ENCODE data around the gene TNC.

The TNC gene

DNA sequence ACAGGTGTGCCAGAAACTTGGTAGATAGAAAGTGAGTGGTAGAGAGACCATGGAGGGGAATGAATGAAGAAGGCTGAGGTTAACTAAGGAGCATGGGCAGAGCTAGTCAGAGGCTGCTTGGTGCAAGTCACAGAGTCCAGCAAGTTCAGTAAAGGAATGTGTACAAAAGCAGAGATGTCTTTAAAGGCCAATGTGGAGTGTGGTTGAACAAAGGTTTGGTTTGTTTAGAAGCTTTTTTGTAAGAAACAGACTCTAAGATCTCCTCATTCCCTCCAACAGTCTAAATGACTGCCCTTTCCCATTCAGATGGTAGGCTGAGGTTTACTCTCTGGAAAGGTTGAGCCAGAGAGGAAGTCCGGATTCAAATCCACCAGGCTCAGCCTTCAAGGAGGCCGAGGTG, 84.2 kb downstream of the TNC start:
- DNase-seq (ENCODE audit: insufficient read length, low spot score), result no peak
- no peak for FAIRE-seq
- no peak for TF ChIP-seq CTCF (IDR thresholded peaks at IDR 0.05; ENCODE audit: insufficient read depth, missing control alignments)

- TF ChIP-seq CTCF (IDR thresholded peaks at IDR 0.05; ENCODE audit: insufficient read depth, missing control alignments), result no peak
- FAIRE-seq, result no peak
Measured at GRCh38 chr9:115032296-115032695, 85.7 kb downstream of the TNC start.

GRCh38 chr9:115030006-115030405, 88.0 kb downstream of the TNC start:
- FAIRE-seq, result no peak
- TF ChIP-seq CTCF (IDR thresholded peaks at IDR 0.05; ENCODE audit: insufficient read depth, missing control alignments), result no peak
- no peak for DNase-seq (ENCODE audit: insufficient read length, low spot score)

More at GRCh38 chr9:115032296-115032695, 85.7 kb downstream of the TNC start:
- DNase-seq (ENCODE audit: insufficient read length, low spot score), result no peak

DNA sequence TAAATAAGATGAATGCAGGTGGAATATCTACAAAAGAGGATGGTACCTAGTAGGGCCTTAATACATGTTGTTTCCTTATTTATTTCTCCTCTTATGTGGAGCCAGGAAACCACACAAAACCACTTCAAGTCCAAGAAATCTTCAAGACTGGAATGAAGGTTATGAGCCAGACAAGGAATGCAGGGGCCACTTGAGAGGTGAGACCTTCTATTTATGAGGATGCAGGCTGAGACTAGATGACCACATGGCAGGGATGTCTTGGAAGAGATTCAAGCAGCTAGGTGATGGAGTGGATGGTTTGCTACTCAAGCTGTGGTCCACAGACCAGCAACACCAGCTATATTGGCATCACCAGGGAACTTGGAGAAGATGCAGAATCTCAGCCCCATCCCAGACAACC, 92.2 kb downstream of the TNC start:
- FAIRE-seq (no peak), DNase-seq (ENCODE audit: insufficient read length, low spot score) (no peak)
- TF ChIP-seq CTCF (IDR thresholded peaks at IDR 0.05; ENCODE audit: insufficient read depth, missing control alignments), result no peak

DNA sequence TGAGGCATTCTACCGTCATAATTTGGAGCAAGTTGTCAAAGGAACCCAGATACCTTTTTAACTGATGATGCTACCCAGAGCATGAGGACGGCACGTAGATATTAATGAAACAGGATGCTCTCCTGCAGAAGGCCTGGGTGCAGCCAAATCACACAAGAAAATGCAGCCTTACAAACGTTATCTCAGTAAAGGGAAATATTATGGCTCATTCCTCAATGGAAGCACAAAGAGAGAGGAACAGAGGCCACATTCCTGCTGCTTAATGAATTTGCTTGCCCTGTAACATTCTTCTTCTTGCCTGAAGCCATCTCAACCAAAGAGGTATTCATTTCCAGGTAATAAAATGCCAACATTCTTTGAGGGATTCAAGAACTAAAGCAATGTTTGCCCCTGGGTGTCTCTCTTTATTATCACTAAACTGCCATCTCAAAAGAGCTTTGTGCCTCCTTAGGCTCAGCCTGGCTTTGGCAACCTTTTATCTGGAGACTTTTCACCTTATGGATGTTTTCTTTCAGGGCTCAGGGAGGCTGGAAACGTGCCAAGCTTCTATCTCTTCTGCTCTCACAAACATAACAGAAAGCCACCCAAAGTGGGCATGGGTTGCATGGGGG, 92.9 kb downstream of the TNC start:
- FAIRE-seq (no peak), DNase-seq (ENCODE audit: insufficient read length, low spot score) (no peak)
- no peak for TF ChIP-seq CTCF (IDR thresholded peaks at IDR 0.05; ENCODE audit: insufficient read depth, missing control alignments)

DNA sequence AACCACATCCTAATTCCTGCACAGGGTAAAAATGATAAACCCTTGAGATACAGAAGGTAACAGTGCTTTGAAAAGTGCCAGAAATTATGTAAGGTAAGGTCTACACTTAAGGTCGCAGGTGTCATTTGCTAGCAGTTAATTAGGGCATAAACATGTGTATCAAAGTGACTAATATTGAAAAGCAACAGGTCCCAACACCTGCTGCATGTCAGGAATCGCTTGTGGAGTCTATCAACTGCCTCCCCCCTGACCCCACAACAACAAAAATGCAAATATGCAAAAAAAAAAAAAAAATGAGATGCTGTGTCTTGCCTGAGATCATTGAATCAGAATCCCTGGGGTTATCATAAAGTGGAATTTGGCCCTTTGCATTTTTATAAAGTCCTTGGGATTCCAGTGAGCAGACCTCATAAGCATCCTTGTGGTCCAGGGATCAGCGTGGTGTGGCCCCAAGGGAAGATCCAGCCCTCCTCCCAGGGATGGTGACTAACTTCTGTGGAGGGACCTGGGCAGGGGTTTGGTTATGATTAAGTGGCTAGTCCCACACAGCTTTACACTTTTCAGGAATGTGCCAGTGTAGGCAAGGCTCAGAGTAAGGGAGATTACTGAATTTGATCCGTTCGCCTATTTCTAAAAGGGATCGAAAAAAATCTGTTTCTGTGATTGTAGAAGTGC, 95.1 kb downstream of the TNC start:
- FAIRE-seq, result no peak
- TF ChIP-seq CTCF (IDR thresholded peaks at IDR 0.05; ENCODE audit: insufficient read depth, missing control alignments), result no peak
- DNase-seq (ENCODE audit: insufficient read length, low spot score), result no peak
